H9 (cell line): Measurements from ENCODE around the gene ALOX15B. TPM values are rescaled to one million over a fixed set of nuclear protein-coding genes. Genes with fewer than 3 reads are reported as not detected.

Experiments used
- DNase-seq: peaks from one replicate; pipeline ENCODE4 v3.0.0-alpha.2; 2017
- H2AFZ ChIP-seq: one replicate; pipeline ENCODE4 v1.6.1; 2013; ENCODE audit warnings: mild to moderate bottlenecking, low read length, control low read depth, moderate library complexity
- H2AK5ac ChIP-seq: 2 replicates; pipeline ENCODE4 v1.6.1; 2013; ENCODE audit warnings: low read length, control low read depth, mixed read lengths; ENCODE audit not compliant: insufficient read length
- H2BK120ac ChIP-seq: one replicate; pipeline ENCODE4 v1.6.1; 2013; ENCODE audit warnings: low read depth, mild to moderate bottlenecking, low read length, control low read depth, inconsistent platforms; ENCODE audit not compliant: poor library complexity, severe bottlenecking
- H2BK12ac ChIP-seq: 2 replicates; pipeline ENCODE4 v1.6.1; 2013; ENCODE audit warnings: low read length, control low read depth, mixed read lengths, low read depth; ENCODE audit not compliant: insufficient read length
- H2BK15ac ChIP-seq: 2 replicates; pipeline ENCODE4 v1.6.1; 2013; ENCODE audit warnings: low read depth, low read length, control low read depth
- H2BK20ac ChIP-seq: one replicate; pipeline ENCODE4 v1.6.1; 2013; ENCODE audit warnings: low read depth, mild to moderate bottlenecking, low read length, control low read depth, inconsistent platforms; ENCODE audit not compliant: poor library complexity, severe bottlenecking
- H2BK5ac ChIP-seq: 2 replicates; pipeline ENCODE4 v1.6.1; 2013; ENCODE audit warnings: low read length, control low read depth, mixed read lengths; ENCODE audit not compliant: insufficient read length
- H3K14ac ChIP-seq: 2 replicates; pipeline ENCODE4 v1.6.1; 2013; ENCODE audit warnings: low read length, control low read depth; ENCODE audit not compliant: insufficient read depth
- H3K18ac ChIP-seq: 2 replicates; pipeline ENCODE4 v1.6.1; 2013; ENCODE audit warnings: low read depth, mild to moderate bottlenecking, mixed read lengths, low read length, control low read depth; ENCODE audit not compliant: insufficient read length
- H3K23ac ChIP-seq: 2 replicates; pipeline ENCODE4 v1.6.1; 2013; ENCODE audit warnings: low read length, control low read depth, mixed read lengths, low read depth; ENCODE audit not compliant: insufficient read length
- H3K23me2 ChIP-seq: 2 replicates; pipeline ENCODE4 v1.6.1; 2013; ENCODE audit warnings: low read depth, mild to moderate bottlenecking, mixed read lengths, low read length, control low read depth; ENCODE audit not compliant: insufficient read length, poor library complexity, severe bottlenecking
- H3K27ac ChIP-seq: 2 replicates; pipeline ENCODE4 v1.5.1; 2013; ENCODE audit warnings: low read length, control low read depth, mixed read lengths, low read depth; ENCODE audit not compliant: insufficient read length
- H3K27me3 ChIP-seq: 2 replicates; pipeline ENCODE4 v1.6.1; 2013; ENCODE audit warnings: low read length, control low read depth, inconsistent platforms; ENCODE audit not compliant: insufficient read depth
- H3K4ac ChIP-seq: 2 replicates; pipeline ENCODE4 v1.6.1; 2013; ENCODE audit warnings: low read depth, mild to moderate bottlenecking, control low read depth, inconsistent platforms, low read length, moderate library complexity
- H3K4me1 ChIP-seq: 2 replicates; pipeline ENCODE4 v1.6.1; 2013; ENCODE audit warnings: low read length, control low read depth, inconsistent platforms; ENCODE audit not compliant: insufficient read depth
- H3K4me2 ChIP-seq: 2 replicates; pipeline ENCODE4 v1.6.1; 2013; ENCODE audit warnings: low read length, control low read depth, mixed read lengths; ENCODE audit not compliant: insufficient read length, insufficient read depth
- H3K56ac ChIP-seq: 2 replicates; pipeline ENCODE4 v1.6.1; 2013; ENCODE audit warnings: low read depth, mild to moderate bottlenecking, mixed read lengths, low read length, control low read depth; ENCODE audit not compliant: insufficient read length
- H3K79me1 ChIP-seq: 2 replicates; pipeline ENCODE4 v1.6.1; 2013; ENCODE audit warnings: low read depth, mild to moderate bottlenecking, moderate library complexity, low read length, control low read depth, inconsistent platforms; ENCODE audit not compliant: insufficient read depth, poor library complexity, severe bottlenecking
- H3K79me2 ChIP-seq: 2 replicates; pipeline ENCODE4 v1.6.1; 2013; ENCODE audit warnings: low read length, control low read depth, inconsistent platforms; ENCODE audit not compliant: insufficient read depth
- H3K9ac ChIP-seq: 2 replicates; pipeline ENCODE4 v1.6.1; 2013; ENCODE audit warnings: low read length, control low read depth, mixed read lengths; ENCODE audit not compliant: insufficient read length; ENCODE audit errors: extremely low read depth
- H3K9me3 ChIP-seq: one replicate; pipeline ENCODE4 v1.6.1; 2013; ENCODE audit warnings: low read depth, low read length, inconsistent platforms; ENCODE audit not compliant: control insufficient read depth
- H3T11ph ChIP-seq: one replicate; pipeline ENCODE4 v1.6.1; 2013; ENCODE audit warnings: mild to moderate bottlenecking, low read length, control low read depth, inconsistent platforms
- H4K20me1 ChIP-seq: one replicate; pipeline ENCODE4 v1.6.1; 2013; ENCODE audit not compliant: control insufficient read depth, insufficient read length, insufficient read depth
- H4K5ac ChIP-seq: 2 replicates; pipeline ENCODE4 v1.6.1; 2013; ENCODE audit warnings: low read depth, mild to moderate bottlenecking, mixed read lengths, low read length, control low read depth; ENCODE audit not compliant: insufficient read length
- H4K8ac ChIP-seq: replicated peaks from 2 replicates; pipeline ENCODE4 v1.6.1; 2013; ENCODE audit warnings: low read length, control low read depth, mixed read lengths, low read depth; ENCODE audit not compliant: insufficient read length
- H4K91ac ChIP-seq: 2 replicates; pipeline ENCODE4 v1.6.1; 2013; ENCODE audit warnings: low read depth, mild to moderate bottlenecking, moderate library complexity, mixed read lengths, low read length, control low read depth; ENCODE audit not compliant: insufficient read length
- H3K27ac Mint-ChIP-seq, 3 experiments: 2 replicates in 2 of 3; 3 replicates in 1 of 3; pipeline ENCODE4 v1.8.0; 2020 to 2021; ENCODE audit warnings: mixed read lengths in 3 of 3, mild to moderate bottlenecking in 1 of 3, moderate library complexity in 1 of 3
- H3K27me3 Mint-ChIP-seq: 2 replicates; pipeline ENCODE4 v1.8.0; 2021; ENCODE audit warnings: low read depth, mild to moderate bottlenecking, moderate library complexity, mixed read lengths
- H3K36me3 Mint-ChIP-seq, 3 experiments: 2 replicates in 2 of 3; 3 replicates in 1 of 3; pipeline ENCODE4 v1.8.0; 2020 to 2021; ENCODE audit warnings: low read depth in 3 of 3, mixed read lengths in 3 of 3; ENCODE audit not compliant: insufficient read depth in 1 of 3
- H3K4me1 Mint-ChIP-seq, 2 experiments: 2 replicates each; pipeline ENCODE4 v1.8.0; 2020; ENCODE audit warnings: mixed read lengths in 2 of 2
- H3K4me3 Mint-ChIP-seq, 2 experiments: 2 replicates in 1 of 2; 3 replicates in 1 of 2; pipeline ENCODE4 v1.8.0; 2020 to 2021; ENCODE audit warnings: mild to moderate bottlenecking in 2 of 2, mixed read lengths in 2 of 2, moderate library complexity in 1 of 2
- H3K9me3 Mint-ChIP-seq, 2 experiments: 2 replicates in 1 of 2; 3 replicates in 1 of 2; pipeline ENCODE4 v1.8.0; 2020; ENCODE audit warnings: mild to moderate bottlenecking in 2 of 2, mixed read lengths in 2 of 2, moderate library complexity in 1 of 2
- WGBS: extraction: QIAGEN DNeasy Blood & Tissue Kit; methylation state at CpG from one replicate; pipeline ENCODE4 v1.1.7; 2013; ENCODE audit warnings: missing lambda C conversion rate, low lambda C conversion rate, mixed read lengths; ENCODE audit not compliant: insufficient read length; ENCODE audit errors: extremely low coverage; 5-methylcytosine and 5-hydroxymethylcytosine counted together
- total RNA-seq: library from RNA; stranded (reverse); gene quantifications from 2 replicates; pipeline ENCODE4 v1.2.1, GENCODE V29; 2021
- TF ChIP-seq, protein P1 (sequence below): fragments of 200-600 bp; sonication (generic); conservative IDR thresholded peaks from 3 replicates; pipeline ENCODE4 v1.8.0; 2021; ENCODE audit warnings: antibody characterized with exemption, mild to moderate bottlenecking

Gene ALOX15B
- total RNA-seq, 1 experiment from 2014 or later, result not detected

DNA sequence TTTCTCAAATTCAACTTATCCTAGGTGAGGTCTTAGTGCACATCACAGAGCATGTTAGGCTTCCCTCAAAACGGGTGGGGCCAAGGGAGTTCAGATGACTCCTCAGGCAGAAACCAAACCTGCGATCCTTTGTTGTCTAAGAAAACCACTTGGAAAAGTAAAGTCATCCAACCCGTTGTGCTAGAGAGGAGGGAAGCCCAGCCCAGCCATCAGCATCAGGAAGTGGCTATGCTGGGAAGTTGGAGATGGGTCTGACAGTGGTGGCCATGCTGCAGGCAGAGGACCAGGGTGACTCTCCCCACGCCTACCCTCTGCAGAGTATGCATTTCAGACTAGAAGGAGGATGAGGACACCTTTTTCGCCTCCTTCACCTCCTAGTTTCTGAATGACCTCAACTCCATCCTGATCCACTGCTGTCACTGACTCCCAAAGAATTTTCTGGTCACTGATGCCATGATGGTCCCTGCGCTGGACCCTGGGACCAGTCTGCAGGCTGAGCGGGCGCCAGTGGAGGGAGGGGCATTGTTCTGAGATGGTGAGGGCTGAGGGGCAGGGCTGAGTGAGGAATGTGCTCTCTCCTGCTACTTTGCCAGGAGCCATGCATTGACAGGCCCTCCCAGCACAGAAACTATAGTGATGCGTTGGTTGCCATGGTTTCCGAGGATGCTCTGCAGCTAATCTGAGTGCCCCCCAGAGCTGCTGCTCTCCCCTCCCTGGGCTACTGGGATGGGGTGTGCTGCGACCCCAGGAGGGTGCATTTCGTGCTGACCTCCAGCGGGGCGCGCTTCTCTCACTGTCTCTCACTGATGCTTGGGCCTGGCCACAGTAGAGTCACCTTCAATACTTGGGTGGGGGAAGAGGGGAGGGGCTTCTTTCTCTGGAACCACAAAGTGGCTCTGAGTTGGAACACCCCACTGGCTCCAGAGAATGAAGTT lies 28.2 kb downstream of the ALOX15B start:
- DNase-seq, result no peak
- peaks cover 26% of the 10 kb centered on the region; the same call in 1 of the 2 replicates for H3K27me3 ChIP-seq
- H3K27me3 Mint-ChIP-seq, result peaks cover 91% of the 10 kb centered on the region

More for the DNA sequence above, 28.2 kb downstream of the ALOX15B start:
- TF ChIP-seq, protein P1, sequence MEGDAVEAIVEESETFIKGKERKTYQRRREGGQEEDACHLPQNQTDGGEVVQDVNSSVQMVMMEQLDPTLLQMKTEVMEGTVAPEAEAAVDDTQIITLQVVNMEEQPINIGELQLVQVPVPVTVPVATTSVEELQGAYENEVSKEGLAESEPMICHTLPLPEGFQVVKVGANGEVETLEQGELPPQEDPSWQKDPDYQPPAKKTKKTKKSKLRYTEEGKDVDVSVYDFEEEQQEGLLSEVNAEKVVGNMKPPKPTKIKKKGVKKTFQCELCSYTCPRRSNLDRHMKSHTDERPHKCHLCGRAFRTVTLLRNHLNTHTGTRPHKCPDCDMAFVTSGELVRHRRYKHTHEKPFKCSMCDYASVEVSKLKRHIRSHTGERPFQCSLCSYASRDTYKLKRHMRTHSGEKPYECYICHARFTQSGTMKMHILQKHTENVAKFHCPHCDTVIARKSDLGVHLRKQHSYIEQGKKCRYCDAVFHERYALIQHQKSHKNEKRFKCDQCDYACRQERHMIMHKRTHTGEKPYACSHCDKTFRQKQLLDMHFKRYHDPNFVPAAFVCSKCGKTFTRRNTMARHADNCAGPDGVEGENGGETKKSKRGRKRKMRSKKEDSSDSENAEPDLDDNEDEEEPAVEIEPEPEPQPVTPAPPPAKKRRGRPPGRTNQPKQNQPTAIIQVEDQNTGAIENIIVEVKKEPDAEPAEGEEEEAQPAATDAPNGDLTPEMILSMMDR, result no peak
- Histone ChIP-seq H3K9ac (no peak overlapping the region), H3K4me2 (no peak overlapping the region), H3K23ac (no peak overlapping the region), H2BK15ac (no peak overlapping the region), H2AFZ (no peak overlapping the region), H3K18ac (no peak overlapping the region), H4K20me1 (no peaks in the 10 kb centered on the region), H3K79me1 (no peaks in the 10 kb centered on the region), H2BK5ac (no peak overlapping the region), H4K5ac (no peak overlapping the region), H3K9me3 (no peaks in the 10 kb centered on the region), H2BK120ac (no peak overlapping the region), H4K8ac (no peak overlapping the region), H2BK12ac (no peak overlapping the region), H3K4ac (no peak overlapping the region), H3T11ph (no peak overlapping the region), H3K27ac (no peak overlapping the region), H2AK5ac (no peak overlapping the region), H3K56ac (no peak overlapping the region), H3K14ac (no peak overlapping the region), H3K23me2 (peaks cover 10% of the 10 kb centered on the region), H3K4me1 (peaks cover 3% of the 10 kb centered on the region; the same call in 1 of the 2 replicates), H2BK20ac (no peak overlapping the region), H3K79me2 (no peaks in the 10 kb centered on the region), H4K91ac (no peak overlapping the region)
- no peak overlapping the region for H3K4me3 Mint-ChIP-seq
- no peak overlapping the region for H3K27ac Mint-ChIP-seq
- no peaks in the 10 kb centered on the region; a peak in 1 of 5 replicates for H3K9me3 Mint-ChIP-seq
- WGBS, result no CpG with 5 or more reads among the region's 15 CpGs
- H3K36me3 Mint-ChIP-seq, result peaks cover 0 to 2% (median 0%) of the 10 kb centered on the region in 3 experiments; a peak in 2 of 7 replicates
- peaks cover 31 to 37% of the 10 kb centered on the region in 2 experiments for H3K4me1 Mint-ChIP-seq
